ENCODE results near the gene RABEP2.
"Not testable (repeated sequence)": the region's sequence is repeated elsewhere in the genome, so short reads cannot be mapped to it uniquely, and the experiment has no call there.

Gene RABEP2

DNA sequence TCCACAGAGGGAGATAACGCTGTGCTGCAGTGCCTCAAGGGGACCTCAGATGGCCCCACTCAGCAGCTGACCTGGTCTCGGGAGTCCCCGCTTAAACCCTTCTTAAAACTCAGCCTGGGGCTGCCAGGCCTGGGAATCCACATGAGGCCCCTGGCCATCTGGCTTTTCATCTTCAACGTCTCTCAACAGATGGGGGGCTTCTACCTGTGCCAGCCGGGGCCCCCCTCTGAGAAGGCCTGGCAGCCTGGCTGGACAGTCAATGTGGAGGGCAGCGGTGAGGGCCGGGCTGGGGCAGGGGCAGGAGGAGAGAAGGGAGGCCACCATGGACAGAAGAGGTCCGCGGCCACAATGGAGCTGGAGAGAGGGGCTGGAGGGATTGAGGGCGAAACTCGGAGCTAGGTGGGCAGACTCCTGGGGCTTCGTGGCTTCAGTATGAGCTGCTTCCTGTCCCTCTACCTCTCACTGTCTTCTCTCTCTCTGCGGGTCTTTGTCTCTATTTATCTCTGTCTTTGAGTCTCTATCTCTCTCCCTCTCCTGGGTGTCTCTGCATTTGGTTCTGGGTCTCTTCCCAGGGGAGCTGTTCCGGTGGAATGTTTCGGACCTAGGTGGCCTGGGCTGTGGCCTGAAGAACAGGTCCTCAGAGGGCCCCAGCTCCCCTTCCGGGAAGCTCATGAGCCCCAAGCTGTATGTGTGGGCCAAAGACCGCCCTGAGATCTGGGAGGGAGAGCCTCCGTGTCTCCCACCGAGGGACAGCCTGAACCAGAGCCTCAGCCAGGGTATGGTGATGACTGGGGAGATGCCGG, 7.5 kb upstream of the RABEP2 start:
- no peak for DNase-seq

GRCh38 chr16:28931801-28932225, 6.8 kb upstream of the RABEP2 start, which contains the start of gene CD19:
Gene CD19 (plus strand): TSS chr16:28931971. CDS start chr16:28932001, 30 bp downstream.
- DNase-seq = no peak

DNA sequence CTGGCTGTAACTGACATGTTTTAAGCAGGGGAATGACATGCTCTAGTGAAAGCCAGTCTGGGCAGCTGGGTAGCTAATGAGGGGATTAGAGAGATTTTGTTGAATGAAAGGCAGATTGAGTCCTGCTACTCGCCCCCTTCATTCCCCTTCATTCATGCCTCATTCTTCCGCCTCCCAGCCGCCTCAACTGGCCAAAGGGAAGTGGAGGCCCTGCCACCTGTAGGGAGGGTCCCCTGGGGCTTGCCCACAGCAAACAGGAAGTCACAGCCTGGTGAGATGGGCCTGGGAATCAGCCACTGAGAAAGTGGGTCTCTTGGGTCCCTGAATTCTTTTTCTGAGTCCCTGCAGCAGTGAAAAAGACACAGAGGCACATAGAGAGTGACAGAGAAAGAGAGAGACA, 5.6 kb upstream of the RABEP2 start:
- DNase-seq = no peak

GRCh38 chr16:28930203-28930602, 5.2 kb upstream of the RABEP2 start:
- no peak for DNase-seq

DNA sequence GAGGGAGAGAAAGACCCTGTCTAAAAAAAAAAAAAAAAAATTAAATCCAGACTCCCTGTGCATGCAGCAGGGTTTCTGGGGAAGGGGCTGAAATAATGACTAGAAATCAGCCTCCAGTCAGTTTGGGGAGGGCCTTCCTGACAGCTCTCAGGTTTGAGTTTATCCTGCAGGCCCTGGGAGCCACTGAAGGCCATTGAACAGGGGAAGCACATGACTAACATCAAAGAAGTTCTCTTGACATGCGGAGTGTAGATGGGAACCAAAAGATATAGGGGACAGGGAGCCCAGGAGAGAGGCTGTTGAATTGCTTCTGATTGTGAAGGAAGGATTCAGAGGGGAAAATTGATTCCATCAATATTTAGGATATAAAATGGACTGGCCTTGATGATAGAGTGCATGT, 2.8 kb upstream of the RABEP2 start:
- DNase-seq = no peak

- not testable (repeated sequence) for DNase-seq
Measured at GRCh38 chr16:28926284-28926683, 1.2 kb upstream of the RABEP2 start.

- peak; percentile 78 for DNase-seq
Measured at GRCh38 chr16:28925386-28926228, 569 bp upstream of the RABEP2 start.

DNA sequence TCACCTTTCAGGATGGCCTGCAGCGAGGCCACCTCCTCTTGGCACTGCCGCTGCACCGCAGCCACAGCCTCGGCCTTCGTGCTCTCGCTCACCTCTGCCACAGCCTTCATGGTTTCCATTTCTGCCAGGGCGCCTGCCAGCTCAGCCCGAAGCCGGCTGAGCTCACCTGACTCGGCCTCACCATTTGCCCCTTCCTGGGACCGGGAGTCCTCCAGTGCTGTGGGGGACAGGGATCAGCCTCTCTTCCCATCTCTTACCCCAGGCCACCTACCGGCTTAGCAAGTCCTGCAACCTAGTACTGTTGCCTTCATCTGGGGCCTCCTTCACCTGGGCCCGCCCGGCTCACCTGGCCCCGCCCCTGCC, 658 bp downstream of the RABEP2 start:
- no peak for DNase-seq

DNA sequence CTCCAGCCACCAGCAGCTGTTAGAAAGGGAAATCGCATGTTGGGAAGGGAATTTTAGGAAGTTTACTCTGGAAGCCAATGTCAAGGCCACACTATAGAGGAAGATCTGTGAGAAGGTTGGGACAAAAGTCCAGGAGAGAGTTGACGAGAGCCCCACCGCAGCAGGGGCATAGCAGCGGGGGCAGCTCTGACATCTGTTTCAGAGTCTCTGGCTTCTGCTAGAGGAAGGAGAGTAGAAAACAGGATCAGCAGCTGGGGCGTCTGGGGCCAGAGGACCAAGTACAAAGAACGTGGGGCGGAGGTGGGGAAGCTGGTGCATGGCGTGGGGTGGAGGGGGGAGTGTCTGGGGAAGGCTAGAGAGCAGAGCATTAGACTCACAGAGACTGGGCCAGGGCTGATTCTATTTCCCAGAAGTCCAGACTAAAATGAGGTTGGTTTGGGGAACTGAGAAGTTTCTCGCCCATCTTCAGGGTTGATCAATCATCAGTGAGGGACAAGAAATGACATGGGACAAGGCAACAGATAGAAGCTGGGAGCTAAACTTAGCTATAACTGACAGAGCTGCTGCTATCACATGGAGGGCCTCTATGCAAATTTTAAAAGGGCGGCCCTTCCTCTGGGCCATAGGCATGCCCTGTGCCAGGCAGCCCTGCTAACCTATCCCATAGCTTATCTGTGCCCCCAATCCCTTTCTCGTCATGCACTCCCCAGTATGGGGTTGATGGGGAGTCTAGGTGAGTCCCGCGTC, 1.2 kb downstream of the RABEP2 start:
- DNase-seq = no peak

DNA sequence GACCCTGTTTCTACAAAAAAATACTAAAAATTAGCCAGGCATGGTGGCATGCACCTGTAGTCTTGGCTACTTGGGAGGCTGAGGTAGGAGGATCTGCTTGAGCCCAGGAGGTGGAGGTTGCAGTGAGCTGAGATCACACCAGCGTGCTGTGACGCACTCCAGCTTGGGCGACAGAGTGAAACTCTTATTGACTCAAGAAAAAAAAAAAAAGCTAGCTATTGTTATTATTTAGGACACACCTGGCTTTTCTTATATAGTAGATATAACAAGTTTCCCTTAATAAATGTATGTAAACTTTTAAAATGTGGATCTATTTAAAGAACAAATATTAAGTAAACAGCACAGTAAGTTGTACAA, 1.8 kb downstream of the RABEP2 start:
- no peak for DNase-seq

DNA sequence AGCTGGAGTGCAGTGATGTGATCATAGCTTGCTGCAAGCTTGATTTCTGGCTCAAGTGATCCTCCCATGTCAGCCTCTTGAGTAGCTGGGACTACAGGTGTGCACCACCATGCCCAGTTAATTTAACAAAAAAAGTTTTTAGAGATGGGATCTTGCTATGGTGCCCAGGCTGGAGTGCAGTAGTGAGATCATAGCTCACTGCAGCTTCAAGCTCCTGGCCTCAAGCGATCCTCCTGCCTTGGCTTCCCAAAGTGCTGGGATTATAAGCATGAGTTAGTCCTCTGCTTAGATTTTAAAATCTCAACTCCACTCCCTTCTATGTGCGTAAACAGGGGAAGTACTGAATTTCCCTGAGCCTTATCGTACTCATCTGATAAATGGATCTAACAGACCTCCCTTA, 6.3 kb downstream of the RABEP2 start:
- no peak for DNase-seq

- DNase-seq = no peak
Measured at GRCh38 chr16:28917095-28917494, 7.9 kb downstream of the RABEP2 start.

DNA sequence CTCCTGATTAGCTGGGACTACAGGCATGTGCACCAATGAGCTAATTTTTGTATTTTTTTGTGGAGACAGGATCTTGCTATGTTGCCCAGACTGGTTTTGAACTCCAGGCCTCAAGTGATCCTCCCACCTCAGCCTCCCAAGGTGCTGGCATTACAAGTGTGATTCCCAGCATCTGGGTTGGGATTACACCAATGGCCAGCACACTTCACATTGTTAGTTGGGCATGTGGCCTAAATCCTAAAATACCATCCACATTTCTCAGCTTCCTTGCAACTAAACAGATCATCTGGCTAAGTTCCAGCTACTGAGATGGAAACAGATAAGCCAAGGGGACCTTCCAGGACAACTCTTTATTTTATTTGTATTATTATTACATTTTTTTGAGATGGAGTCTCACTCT, 9.9 kb downstream of the RABEP2 start:
- peak; percentile 72 for DNase-seq

GRCh38 chr16:28913946-28914724, 10.9 kb downstream of the RABEP2 start:
- DNase-seq = no peak

- no peak for DNase-seq
Measured at GRCh38 chr16:28912558-28912957, 12.5 kb downstream of the RABEP2 start.

DNA sequence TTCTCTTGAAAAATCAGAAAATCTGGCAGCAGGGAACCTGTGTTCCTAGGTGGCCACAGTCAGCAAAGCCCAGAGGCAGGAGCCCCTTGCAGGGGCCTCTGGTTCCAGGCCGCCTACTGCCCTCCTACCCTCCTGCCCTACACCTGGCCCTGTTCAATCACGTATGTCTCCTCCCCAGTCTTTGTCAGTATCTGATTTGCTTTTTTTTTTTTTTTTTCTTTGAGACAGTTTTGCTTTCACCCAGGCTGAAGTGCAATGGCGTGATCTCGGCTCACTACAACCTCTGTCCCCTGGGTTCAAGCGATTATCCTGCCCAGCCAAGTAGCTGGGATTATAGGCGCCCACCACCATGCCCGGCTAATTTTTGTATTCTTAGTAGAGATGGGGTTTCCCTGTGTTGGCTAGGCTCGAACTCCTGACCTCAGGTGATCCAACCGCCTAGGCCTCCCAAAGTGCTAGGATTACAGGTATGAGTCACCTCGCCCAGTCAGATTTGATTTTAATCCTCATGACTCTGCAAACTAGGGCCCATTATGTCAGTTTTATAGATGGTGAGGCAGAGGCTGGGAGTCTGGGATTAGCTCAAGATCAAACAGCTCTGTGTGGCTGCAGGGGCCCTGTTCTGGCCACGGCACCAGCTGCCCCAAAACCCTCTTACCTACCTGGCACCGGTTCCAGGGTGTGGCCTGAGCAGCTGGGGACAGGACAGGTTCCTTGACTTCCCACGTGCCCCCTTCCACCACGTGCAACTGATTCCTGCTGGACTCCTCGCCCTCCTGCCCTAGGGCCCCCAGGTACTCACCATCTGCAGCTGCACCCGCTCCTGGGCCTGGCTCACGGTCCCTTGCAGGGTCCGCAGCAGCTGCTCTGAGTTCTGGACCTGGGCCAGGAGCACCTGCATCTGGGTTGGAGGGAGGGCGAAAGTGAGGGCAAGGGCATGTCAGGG, 14.7 kb downstream of the RABEP2 start:
- DNase-seq = no peak

DNA sequence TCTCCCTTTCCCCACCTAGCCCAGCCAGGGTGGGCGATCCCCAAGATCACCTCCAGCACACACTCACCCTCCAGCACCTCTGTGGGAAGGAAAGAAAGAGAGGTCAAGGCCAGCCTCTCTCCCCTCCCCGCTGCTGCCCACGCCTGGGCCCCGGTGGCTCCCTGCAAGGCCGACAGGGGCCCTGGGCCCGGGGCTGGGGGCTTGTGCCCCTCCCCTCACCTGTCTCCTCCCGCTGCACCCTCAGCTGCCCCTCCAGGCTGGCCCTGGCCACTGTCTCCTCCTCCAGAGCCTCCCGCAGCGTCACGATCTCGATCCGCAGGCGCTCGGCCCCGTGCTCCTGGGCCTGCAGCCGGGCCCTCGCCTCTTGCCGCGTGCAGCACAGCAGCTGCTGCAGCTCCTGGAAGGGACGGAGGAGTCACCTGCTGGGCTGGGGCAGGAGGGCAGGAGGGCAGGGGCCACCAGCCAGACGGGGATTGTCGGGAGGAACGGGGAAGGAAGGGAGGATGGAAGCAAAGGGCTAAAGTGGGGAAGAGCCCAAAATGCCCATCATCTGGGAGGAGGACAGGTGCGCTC, 19.2 kb downstream of the RABEP2 start:
- no peak for DNase-seq

- no peak for DNase-seq
Measured at GRCh38 chr16:28905229-28905754, 19.7 kb downstream of the RABEP2 start.

GRCh38 chr16:28904828-28905227, 20.2 kb downstream of the RABEP2 start:
- no peak for DNase-seq

DNA sequence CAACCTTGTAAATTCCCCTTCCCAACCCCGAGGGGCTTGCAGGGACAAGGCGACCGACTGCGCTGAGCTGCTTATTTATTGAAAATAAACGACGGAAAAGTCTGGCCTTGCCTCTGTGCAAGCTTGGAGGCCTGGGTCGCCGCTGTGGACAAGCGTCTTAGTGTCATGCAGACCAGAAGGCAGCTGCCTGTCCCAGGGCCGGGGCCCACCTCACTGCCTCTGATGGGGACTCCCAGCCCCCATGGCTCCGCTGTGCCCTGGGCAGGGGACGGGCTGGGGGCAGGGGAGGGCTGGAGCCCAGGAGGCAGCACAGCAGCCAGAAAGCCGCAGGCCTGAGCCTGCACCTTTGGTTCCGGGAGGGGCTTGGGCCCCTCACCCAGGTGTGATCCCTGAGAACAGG, 20.7 kb downstream of the RABEP2 start:
- DNase-seq = no peak

Data from HCEC 1CT (cell line).